CD4-positive, alpha-beta T cell treated with Interleukin-17A for 1 hour (primary cell): Measurements from ENCODE around the gene ATP2C2.
"Not testable (repeated sequence)": the region's sequence is repeated elsewhere in the genome, so short reads cannot be mapped to it uniquely, and the experiment has no call there.

ENCODE experiments used
- DNase-seq: peaks from one replicate; pipeline ENCODE4 v3.0.0-alpha.2; 2020

ATP2C2 gene, protein sequence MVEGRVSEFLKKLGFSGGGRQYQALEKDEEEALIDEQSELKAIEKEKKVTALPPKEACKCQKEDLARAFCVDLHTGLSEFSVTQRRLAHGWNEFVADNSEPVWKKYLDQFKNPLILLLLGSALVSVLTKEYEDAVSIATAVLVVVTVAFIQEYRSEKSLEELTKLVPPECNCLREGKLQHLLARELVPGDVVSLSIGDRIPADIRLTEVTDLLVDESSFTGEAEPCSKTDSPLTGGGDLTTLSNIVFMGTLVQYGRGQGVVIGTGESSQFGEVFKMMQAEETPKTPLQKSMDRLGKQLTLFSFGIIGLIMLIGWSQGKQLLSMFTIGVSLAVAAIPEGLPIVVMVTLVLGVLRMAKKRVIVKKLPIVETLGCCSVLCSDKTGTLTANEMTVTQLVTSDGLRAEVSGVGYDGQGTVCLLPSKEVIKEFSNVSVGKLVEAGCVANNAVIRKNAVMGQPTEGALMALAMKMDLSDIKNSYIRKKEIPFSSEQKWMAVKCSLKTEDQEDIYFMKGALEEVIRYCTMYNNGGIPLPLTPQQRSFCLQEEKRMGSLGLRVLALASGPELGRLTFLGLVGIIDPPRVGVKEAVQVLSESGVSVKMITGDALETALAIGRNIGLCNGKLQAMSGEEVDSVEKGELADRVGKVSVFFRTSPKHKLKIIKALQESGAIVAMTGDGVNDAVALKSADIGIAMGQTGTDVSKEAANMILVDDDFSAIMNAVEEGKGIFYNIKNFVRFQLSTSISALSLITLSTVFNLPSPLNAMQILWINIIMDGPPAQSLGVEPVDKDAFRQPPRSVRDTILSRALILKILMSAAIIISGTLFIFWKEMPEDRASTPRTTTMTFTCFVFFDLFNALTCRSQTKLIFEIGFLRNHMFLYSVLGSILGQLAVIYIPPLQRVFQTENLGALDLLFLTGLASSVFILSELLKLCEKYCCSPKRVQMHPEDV

DNA sequence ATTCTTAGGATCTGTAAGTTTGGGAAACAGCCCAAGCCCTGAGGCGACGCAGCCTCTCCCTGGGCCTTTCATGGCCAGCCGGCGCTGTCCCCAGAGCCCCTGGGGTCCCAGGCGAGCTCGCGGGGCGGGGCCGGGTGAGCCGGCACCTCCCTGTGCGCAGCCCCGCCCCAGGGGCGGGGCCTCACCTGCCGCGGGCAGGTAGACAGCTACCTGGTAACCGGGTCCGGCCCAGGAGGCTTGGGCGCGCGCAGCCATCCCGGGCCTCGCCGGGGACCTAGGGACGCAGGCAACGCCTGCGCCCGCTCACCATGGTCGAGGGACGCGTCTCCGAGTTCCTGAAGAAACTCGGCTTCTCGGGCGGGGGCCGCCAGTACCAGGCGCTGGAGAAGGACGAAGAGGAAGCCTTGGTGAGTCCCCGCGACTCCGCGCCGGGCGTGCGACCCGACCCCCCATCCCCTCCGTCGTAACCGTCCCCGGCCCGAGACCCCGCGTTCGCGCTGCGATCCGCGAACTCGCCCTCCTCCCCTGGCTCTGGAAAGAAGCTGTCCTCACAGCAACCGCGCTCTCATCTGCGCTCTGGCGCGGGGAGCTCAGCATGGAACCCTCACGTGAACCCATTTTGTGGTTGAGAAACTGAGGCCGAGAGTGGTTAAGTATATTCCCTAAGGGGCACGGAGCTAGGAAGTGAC, at the start of gene ATP2C2:
Gene ATP2C2, plus strand, starts transcription at position 231 of the 689 bp plus-strand sequence. Its CDS starts 78 bp downstream, at position 309.
- DNase-seq, result no peak

DNA sequence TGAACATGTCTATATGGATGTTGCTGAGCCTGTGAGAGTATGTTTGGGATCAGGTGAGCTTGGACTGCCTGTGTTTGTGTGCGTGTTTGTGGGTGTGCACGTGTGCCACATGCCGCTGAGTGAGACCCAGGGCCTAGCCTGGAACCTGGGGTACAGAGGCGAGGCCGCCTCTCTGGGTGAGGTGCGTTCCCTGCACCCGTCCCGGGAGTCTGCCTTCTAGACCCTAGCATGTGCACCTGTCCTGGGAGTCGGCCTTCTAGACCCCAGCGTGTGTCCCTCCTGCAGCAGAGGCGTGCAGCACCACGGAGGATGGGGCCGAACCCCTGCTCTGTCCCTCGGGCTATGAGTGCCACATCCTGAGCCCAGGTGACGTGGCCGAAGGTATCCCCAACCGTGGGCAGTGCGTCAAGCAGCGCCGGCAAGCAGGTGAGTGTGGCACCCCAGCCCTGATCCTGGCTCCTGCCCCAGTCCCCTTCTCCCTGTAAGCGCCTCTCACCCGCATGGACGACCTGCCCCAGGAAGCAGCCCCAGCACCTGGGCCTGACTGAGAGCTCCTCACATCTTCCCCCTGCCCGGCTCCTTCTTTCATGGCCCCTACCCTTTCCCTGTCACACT, 49.1 kb upstream of the ATP2C2 start:
- DNase-seq, result no peak

DNA sequence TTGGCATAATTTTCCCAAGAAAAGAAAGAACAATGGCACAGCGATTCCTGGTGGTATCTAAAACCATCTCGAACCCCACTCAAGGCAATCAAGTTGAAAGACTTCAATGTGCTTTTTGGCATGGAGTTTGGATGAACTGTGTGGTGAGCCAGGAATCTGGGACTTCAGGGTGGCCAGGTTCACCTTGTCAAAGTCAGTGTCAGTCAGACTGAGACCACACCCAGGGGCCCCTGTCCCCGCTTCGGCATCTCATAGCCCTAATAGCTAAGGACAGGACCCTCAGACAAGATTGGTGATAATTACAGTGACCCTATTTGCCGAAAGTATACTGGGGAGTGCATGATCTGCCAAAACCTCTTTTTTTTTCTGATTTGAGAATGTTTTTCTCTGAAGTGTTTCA, 47.8 kb upstream of the ATP2C2 start:
- DNase-seq, result no peak

DNA sequence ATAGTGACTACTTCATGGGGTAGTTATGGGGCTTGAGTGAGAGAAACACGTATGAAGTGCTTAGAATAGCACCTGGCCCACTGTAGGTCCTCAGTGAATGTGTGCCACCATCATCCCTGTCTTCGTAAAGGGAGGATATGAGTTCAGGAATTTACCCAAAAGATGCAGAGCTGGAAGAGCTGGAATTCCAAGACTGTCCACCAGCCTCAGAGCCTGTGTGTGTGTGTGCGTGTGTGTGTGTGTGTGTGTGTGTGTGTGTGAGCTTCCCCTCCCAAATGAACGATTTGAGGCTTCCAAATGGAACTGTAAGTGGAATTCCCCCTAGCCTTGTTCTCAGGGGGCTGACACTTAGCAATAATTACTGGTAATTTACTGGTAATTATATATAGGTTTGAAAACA, 46.4 kb upstream of the ATP2C2 start:
- no peak for DNase-seq

DNA sequence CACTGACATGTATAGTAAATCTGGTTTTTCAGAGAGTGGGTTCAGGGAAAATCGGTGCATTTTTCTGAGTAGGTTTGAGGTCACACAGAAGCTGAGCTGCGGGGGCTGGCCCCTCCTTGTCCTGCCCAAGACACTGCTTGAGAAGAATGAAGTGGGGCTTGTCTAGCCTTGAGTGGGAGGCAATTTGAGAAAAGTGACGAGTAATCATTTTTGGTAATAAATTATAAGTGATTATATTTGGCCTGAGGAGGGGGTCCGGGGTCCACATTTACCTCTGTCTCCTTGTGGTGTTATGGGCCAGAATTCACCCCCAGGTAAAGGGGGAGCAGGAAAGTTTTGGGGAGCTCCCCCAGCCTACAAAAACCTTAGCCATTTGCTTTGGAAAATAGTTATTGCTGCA, 45.6 kb upstream of the ATP2C2 start:
- DNase-seq, result no peak

DNA sequence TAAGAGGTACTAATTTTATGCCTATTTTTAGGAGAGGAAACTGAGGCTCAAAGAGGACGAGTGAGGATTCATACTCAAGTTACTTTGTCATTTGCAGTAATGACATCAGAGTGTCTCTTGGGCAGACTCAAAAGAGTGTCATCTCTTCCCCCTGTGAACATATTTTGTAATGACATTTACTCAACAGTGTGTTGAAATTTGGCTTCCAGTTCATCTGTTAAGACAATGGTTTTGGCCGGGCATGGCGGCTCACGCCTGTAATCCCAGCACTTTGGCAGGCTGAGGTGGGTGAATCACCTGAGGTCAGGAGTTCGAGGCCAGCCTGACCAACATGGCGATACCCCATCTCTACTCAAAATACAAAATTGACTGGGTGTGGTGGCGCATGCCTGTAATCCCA, 44.7 kb upstream of the ATP2C2 start:
- DNase-seq, result no peak

DNA sequence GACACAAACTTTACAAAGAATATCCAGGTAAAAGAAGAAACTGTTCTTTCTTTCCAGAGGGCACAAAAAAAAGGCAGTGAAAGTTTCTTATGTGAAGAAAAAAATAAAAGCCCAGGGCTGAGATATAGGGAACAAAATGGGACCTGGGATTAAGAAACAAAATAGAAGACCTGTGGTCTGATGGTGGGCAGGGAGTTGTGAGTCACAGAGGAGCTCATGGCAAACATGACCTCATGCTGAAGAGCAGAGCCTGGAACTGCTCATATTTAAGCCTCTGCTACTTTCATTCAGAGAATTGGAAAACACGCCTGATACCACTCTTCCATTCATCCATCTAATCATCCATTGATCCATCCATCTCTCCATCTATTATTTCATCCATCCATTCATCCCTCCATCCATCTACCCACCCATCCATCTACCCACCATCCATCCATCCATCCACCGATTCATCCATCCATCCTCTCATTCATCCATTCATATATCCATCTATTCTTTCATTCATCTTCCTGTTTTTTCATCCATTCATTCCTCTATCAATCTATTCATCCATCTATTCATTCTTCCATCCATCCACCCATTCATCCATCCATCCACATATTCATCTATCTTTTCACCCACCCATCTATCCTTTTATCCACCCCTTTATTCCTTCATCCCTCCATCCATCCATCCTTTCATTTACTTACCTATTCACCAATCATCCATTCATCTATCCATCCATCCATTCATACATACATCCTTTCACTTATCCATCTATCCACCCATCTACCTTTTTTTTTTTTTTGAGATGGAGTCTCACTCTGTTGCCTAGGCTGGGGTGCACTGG, 43.7 kb upstream of the ATP2C2 start:
- DNase-seq, result no peak

DNA sequence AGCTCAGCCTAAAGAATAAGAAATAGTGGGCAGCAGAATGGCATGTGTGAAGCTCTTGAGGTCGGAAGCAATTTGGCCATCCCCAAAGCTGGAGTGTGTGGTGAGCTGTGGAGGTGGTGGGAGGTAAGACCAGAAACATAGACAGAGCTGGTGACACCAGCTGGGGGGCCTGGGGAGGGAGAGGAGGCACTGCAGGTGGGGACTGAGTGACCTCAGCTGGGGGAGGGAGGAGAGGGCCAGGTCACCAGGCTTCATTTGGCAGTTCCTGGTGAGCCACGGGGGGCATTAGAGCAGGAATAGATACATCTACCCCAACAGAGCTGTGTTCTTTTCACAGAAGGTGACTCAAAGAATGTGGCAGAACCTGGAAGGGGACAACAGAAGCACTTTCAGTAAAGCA, 41.8 kb upstream of the ATP2C2 start:
- DNase-seq, result no peak

DNA sequence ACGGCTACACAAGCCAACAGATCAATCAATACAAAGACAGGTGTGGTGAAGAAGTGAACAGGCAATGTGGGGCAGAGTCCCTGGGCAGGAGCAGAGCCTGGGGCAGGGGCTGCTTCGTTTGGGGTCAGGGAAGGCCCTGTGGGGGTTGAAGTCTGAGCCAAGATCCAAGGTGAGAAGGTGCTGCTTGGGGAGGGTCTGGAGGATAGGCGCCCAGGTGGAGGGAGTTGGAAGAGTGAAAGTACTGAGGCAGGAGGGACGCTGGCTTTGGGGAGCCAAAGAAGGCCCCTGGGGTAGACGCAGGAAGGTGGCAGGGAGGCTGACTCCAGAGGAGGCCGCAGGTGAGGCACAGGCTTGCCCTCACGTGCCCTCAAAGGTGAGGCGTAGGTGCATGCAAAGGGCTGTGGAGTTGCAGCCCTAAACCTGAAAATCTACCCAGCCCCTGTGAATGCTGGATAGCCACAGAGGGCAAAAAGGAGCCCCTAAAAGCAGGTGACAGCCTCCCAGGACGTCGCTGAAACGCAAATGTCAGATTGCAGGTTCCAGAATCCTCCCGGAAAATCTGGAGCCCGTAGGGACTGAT, 40.3 kb upstream of the ATP2C2 start:
- no peak for DNase-seq

DNA sequence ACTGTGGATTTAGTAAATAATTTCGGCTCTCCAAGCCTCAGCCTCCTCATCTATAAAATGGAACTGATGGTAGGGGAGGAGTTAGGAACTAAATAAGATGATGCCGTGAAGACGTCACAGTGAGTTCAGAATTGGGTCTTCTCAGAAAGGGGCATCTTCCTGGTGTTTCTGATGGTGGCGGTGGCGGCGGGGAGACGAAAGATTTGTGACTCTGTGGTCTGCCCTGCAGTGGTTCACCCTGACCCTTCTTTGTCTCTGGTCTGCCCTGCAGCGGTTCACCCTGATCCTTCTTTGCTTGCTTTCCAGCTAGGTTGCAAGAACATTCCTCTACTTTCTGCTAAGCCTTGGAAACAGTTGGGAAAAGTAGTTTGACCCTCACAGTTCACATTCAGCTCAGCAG, 39.3 kb upstream of the ATP2C2 start:
- DNase-seq, result no peak

DNA sequence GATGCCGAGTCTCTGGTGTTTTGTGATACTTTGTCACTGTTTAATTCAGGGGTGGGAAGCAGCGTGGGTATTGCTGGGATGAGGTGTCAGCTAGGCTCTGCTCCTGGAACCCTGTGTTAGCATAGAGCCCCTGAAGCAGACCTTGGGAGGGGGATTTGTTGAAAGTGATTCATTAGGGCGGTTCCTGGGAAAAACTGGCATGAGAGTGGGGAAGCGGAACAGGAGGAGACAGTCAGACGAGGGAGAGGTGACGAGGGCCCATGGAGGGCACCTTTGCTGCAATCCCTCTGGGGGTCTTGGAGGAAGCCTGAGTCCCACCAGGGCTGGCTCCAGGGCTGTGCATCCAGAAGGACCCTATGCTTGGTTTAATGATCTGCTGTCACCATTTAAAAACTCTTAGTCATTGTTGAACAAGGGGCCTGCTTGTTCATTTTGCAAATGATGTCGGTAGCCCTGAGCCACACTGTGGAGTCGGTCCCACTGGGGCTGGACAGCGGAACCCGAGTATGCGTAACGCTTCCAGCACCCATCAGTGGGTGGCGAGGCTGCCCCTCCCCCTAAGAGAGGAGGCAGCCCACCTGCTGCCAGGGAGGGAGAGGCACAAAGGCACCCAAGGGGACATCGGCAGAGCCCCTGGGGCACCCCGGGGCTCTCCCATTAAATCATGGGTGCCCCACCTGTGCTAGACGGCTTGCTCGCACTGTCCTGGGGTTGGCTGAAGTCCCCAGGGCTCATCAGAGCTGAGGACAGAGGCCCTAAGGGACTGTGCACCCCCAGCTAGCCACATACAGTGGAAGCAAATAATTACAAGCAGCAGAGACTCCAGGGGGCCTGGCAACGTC, 38.3 kb upstream of the ATP2C2 start:
- DNase-seq, result no peak

DNA sequence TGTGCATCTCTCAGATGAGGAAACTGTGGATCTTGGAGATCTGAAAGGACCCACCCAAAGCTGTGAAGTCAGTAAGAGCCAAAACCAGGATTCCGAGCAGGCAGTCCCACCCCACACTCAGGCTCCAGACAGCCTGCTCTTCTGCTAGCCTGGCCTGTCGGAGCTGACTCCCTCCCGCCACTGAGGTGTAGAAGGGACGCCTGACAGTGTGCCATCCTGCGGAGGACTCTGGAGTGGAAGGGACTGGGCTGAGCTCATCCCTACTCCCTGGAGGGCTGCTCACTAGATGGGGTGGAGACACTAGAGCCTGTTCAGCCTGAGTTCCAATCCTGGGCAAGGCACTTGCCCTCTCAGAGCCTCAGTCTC, 37.7 kb upstream of the ATP2C2 start:
- DNase-seq, result no peak

DNA sequence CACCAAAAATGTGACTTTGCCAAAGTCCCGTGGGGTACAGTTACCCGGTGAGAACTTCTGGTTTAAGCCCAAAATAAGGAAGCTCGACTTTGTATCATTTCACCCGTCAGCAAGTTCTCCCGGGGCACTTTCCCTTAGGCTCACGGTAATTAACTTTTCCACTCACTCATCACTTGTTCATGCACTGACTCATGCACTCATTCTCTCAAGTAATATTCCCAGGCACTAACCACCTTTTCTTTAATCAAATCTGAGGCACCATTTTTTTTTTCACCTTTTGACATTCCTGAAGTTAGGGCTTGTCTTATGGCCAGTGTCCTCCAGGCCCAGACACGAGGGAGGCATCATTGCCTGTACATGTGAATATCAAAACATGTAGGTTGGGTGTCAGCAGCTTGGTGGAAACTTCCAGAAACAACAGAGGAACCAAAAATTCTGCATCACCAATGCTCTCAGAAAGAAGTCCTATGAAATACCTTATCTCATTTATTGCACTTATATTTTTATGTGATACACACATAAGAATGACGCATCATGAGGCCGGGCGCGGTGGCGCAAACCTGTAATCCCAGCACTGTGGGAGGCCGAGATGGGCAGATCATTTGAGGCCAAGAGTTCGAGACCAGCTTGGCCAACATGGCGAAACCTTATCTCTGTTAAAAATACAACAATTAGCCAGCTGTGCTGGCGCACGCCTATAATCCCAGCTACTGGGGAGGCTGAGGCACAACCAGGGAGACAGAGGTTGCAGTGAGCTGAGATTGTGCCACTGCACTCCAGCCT, 36.1 kb upstream of the ATP2C2 start:
- no peak for DNase-seq

DNA sequence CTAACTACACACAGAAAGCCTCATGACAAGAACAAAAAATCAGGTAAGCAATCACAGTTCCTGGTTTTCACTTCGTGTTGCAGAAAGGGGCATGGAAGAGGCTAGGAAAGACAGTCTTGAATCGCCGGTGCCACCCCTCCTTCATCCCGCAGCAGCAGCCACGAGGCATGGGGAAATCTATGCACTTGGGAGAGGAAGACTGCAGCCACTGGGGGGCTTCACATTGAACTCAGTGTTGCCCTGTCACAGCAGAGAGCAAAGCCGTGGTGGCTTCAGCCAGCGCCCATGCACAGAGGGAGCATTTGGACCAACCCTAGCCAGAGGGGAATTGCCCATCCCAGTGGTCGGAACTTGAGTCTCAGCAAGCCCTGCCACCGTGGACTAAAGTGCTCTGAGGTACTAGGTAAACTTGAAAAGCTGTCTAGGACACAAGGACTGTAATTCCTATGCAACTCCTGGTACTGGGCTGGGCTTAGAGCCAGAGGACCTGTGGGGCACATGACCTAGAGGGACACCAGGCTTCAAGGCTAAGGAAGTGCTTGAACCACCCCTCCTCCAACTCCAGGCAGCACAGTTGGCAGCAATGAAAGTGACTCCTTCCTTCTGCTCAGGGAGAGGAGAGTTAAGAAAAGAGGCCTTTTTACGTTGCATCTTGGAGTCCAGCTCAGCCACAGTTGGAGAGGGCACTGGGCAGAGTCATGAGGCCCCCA, 35.2 kb upstream of the ATP2C2 start:
- no peak for DNase-seq

DNA sequence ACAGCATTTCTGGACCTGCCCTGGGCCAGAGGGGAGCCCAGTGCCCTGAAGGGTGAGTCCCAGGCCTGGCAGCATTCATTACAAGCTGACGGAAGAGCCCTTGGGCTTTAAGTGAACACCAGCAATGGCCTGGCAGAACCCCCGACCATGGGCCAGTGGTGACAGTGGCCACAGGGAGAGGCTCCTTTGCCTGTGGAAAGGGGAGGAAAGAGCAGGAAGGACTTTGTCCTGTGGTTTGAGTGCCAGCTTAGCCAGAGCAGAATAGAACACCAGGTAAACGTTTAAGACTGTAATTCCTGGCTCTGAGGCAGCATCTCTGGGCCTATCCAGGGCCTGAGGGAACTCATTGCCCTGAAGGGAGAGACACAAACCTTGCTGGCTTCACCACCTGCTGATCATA, 34.3 kb upstream of the ATP2C2 start:
- DNase-seq, result no peak

DNA sequence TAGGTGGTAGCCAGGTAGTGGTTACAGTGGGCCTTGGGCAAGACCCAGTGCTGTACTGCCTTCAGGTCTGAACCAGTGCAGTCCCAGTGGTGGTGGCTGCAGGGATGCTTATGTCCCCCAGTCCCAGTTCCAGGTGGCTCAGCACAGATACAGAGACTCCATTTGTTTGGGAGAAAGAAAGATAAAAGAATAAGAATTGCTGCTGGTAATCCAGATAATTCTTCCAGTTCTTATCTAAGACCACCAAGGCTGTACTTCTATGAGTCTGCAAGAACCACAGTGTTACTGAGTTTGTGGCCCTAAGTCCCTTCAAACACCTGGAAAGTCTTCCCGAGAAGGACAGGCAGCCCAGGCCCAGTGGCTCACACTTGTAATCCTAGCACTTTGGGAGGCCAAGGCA, 33.9 kb upstream of the ATP2C2 start:
- DNase-seq, result no peak

DNA sequence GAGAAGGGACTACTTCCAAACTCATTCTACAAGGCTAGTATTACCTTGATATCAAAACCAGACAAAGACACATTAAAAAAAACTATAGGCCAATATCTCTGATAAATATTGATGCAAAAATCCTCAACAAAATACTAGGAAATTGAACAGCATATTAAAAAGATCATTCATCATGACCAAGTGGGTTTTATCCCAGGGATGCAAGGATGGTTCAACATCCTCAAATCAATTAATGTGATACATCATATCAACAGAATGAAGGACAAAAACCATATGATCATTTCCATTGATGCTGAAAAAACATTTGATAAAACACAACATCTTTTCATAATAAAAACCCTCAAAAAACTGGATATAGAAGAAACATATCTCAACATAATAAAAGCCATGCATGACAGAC, 31.1 kb upstream of the ATP2C2 start:
- not testable (repeated sequence) for DNase-seq

DNA sequence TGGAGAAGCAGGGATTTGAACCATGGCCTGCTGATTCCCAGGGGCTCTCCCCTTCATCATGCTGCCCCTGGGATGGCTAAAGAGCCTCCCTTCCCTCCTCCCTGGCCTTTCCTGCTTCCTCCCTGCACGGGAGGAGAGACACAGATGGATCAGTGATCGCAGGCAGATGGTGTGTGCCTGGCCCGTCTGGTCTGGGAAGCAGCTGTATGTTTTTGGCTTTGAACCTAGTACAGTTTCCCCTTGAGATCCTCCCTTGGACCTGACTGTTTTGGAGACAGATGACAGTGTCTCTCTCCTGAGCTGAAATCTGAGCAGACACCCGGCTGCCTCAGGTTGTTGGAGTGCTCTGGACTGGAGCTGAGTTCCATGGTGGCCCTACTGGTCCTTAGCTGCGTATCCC, 29.0 kb upstream of the ATP2C2 start:
- no peak for DNase-seq

DNA sequence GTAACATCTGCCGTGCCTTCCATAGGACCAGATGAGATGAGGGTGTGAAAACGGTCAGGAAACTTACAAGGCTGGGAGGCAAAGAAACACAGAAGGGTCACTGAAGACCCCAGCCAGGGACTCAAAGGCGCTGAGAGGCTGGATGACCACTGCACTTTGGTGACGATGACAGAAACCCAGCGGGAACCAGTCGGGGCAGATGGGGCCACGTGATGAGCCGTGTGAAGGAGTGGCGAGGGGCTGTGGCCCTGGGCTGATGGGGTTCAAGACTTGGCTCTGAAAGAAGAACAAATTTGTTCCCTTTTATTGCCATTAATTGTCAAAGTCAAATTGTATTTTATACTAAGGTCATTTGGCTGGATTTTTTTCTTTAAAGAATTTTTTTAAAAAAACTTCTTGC, 28.6 kb upstream of the ATP2C2 start:
- DNase-seq, result no peak
